ENCODE results near the gene RB1. TPM values are rescaled to one million over a fixed set of nuclear protein-coding genes. Genes with fewer than 3 reads are reported as not detected.
A peak's percentile ranks its signal among the peaks of the same experiment; 100 is the strongest.

RB1 gene
- total RNA-seq, 2 donors from 2014 or later, result 32.5 to 37.7 TPM

GRCh38 chr13:48273346-48273745 lies 30.2 kb upstream of the RB1 start:
- no peaks in the 10 kb centered on the region for H3K9me3 Mint-ChIP-seq
- peaks cover 0 to 2% of the 10 kb centered on the region in 2 donors for H3K36me3 Mint-ChIP-seq (ENCODE audit: insufficient read depth in 2 of 2)
- H3K27ac Mint-ChIP-seq, result no peak overlapping the region
- H3K27me3 Mint-ChIP-seq (ENCODE audit: low read depth), result peaks cover 11% of the 10 kb centered on the region
- H3K4me3 Mint-ChIP-seq, result no peak overlapping the region
- ATAC-seq (replicated peaks in 1 of 2), result no peak
- DNase-seq, result no peak
- peaks cover 17% of the 10 kb centered on the region for H3K4me1 Mint-ChIP-seq (ENCODE audit: low read depth)

- H3K4me1 Mint-ChIP-seq (ENCODE audit: low read depth), result peaks cover 17% of the 10 kb centered on the region
- DNase-seq (no peak), ATAC-seq (replicated peaks in 1 of 2) (peak; percentile 32 to 65)
- no peak overlapping the region for H3K27ac Mint-ChIP-seq
- no peaks in the 10 kb centered on the region for H3K9me3 Mint-ChIP-seq
- H3K4me3 Mint-ChIP-seq, result no peak overlapping the region
- H3K36me3 Mint-ChIP-seq (ENCODE audit: insufficient read depth in 2 of 2), result no peaks in the 10 kb centered on the region
- peaks cover 11% of the 10 kb centered on the region for H3K27me3 Mint-ChIP-seq (ENCODE audit: low read depth)
Measured at GRCh38 chr13:48275507-48275906, 28.0 kb upstream of the RB1 start.

- Mint-ChIP-seq H3K27ac (no peak overlapping the region), H3K36me3 (ENCODE audit: insufficient read depth in 2 of 2) (no peaks in the 10 kb centered on the region), H3K4me1 (ENCODE audit: low read depth) (peaks cover 17% of the 10 kb centered on the region), H3K4me3 (no peak overlapping the region), H3K27me3 (ENCODE audit: low read depth) (peaks cover 11% of the 10 kb centered on the region), H3K9me3 (no peaks in the 10 kb centered on the region)
- DNase-seq (no peak), ATAC-seq (replicated peaks in 1 of 2) (no peak)
Measured at GRCh38 chr13:48278806-48279205, 24.7 kb upstream of the RB1 start.

- Mint-ChIP-seq H3K9me3 (peaks cover 0 to 4% of the 10 kb centered on the region in 2 donors), H3K4me1 (ENCODE audit: low read depth) (no peaks in the 10 kb centered on the region), H3K4me3 (no peak overlapping the region), H3K27ac (no peak overlapping the region), H3K27me3 (ENCODE audit: low read depth) (peaks cover 11% of the 10 kb centered on the region), H3K36me3 (ENCODE audit: insufficient read depth in 2 of 2) (no peaks in the 10 kb centered on the region)
- ATAC-seq (replicated peaks in 1 of 2), result no peak
- no peak for DNase-seq
Measured at GRCh38 chr13:48281556-48281955, 22.0 kb upstream of the RB1 start.

- H3K27ac Mint-ChIP-seq, result no peak overlapping the region
- H3K36me3 Mint-ChIP-seq (ENCODE audit: insufficient read depth in 2 of 2), result no peaks in the 10 kb centered on the region
- H3K4me3 Mint-ChIP-seq, result no peak overlapping the region
- ATAC-seq (replicated peaks in 1 of 2) (no peak), DNase-seq (no peak)
- no peaks in the 10 kb centered on the region for H3K9me3 Mint-ChIP-seq
- H3K27me3 Mint-ChIP-seq (ENCODE audit: low read depth), result peaks cover 9% of the 10 kb centered on the region
- H3K4me1 Mint-ChIP-seq (ENCODE audit: low read depth), result peaks cover 8% of the 10 kb centered on the region
Measured at GRCh38 chr13:48291730-48292129, 11.8 kb upstream of the RB1 start.

- Mint-ChIP-seq H3K36me3 (ENCODE audit: insufficient read depth in 2 of 2) (no peaks in the 10 kb centered on the region), H3K27ac (no peak overlapping the region), H3K4me3 (no peak overlapping the region), H3K4me1 (ENCODE audit: low read depth) (peaks cover 17% of the 10 kb centered on the region), H3K9me3 (no peaks in the 10 kb centered on the region), H3K27me3 (ENCODE audit: low read depth) (peaks cover 9% of the 10 kb centered on the region)
- DNase-seq, result no peak
- no peak for ATAC-seq (replicated peaks in 1 of 2)
Measured at GRCh38 chr13:48292650-48293049, 10.9 kb upstream of the RB1 start.

- ATAC-seq (replicated peaks in 1 of 2), result no peak
- H3K27ac Mint-ChIP-seq, result no peak overlapping the region
Measured at GRCh38 chr13:48294653-48295052, 8.9 kb upstream of the RB1 start.

GRCh38 chr13:48295271-48295670 lies 8.3 kb upstream of the RB1 start:
- Mint-ChIP-seq H3K9me3 (no peaks in the 10 kb centered on the region), H3K36me3 (ENCODE audit: insufficient read depth in 2 of 2) (no peaks in the 10 kb centered on the region), H3K4me1 (ENCODE audit: low read depth) (peaks cover 19% of the 10 kb centered on the region), H3K27me3 (ENCODE audit: low read depth) (no peaks in the 10 kb centered on the region), H3K4me3 (no peak overlapping the region), H3K27ac (no peak overlapping the region)
- ATAC-seq (replicated peaks in 1 of 2) (no peak), DNase-seq (no peak)

More at GRCh38 chr13:48294653-48295052, 8.9 kb upstream of the RB1 start:
- Mint-ChIP-seq H3K4me3 (no peak overlapping the region), H3K36me3 (ENCODE audit: insufficient read depth in 2 of 2) (no peaks in the 10 kb centered on the region), H3K9me3 (no peaks in the 10 kb centered on the region), H3K4me1 (ENCODE audit: low read depth) (peaks cover 19% of the 10 kb centered on the region), H3K27me3 (ENCODE audit: low read depth) (peaks cover 4% of the 10 kb centered on the region)
- DNase-seq, result no peak

GRCh38 chr13:48296528-48296927 lies 7.0 kb upstream of the RB1 start:
- ATAC-seq (replicated peaks in 1 of 2) (no peak), DNase-seq (no peak)
- Mint-ChIP-seq H3K36me3 (ENCODE audit: insufficient read depth in 2 of 2) (no peaks in the 10 kb centered on the region), H3K4me1 (ENCODE audit: low read depth) (peaks cover 19% of the 10 kb centered on the region), H3K27me3 (ENCODE audit: low read depth) (no peaks in the 10 kb centered on the region), H3K27ac (no peak overlapping the region), H3K9me3 (no peaks in the 10 kb centered on the region), H3K4me3 (no peak overlapping the region)

GRCh38 chr13:48297131-48297786 lies 6.3 kb upstream of the RB1 start:
- H3K9me3 Mint-ChIP-seq, result no peaks in the 10 kb centered on the region
- no peaks in the 10 kb centered on the region for H3K27me3 Mint-ChIP-seq (ENCODE audit: low read depth)
- DNase-seq, result no peak
- no peak overlapping the region for H3K4me3 Mint-ChIP-seq
- peaks cover 23% of the 10 kb centered on the region for H3K4me1 Mint-ChIP-seq (ENCODE audit: low read depth)
- ATAC-seq (replicated peaks in 1 of 2), result no peak
- no peaks in the 10 kb centered on the region for H3K36me3 Mint-ChIP-seq (ENCODE audit: insufficient read depth in 2 of 2)
- H3K27ac Mint-ChIP-seq, result no peak overlapping the region

GRCh38 chr13:48299591-48299990 lies 4.0 kb upstream of the RB1 start:
- H3K27ac Mint-ChIP-seq, result no peak overlapping the region
- ATAC-seq (replicated peaks in 1 of 2) (no peak), DNase-seq (no peak)
- H3K4me3 Mint-ChIP-seq, result no peak overlapping the region
- no peaks in the 10 kb centered on the region for H3K9me3 Mint-ChIP-seq
- H3K27me3 Mint-ChIP-seq (ENCODE audit: low read depth), result no peaks in the 10 kb centered on the region
- H3K36me3 Mint-ChIP-seq (ENCODE audit: insufficient read depth in 2 of 2), result peaks cover 4 to 5% of the 10 kb centered on the region in 2 donors
- H3K4me1 Mint-ChIP-seq (ENCODE audit: low read depth), result peaks cover 36% of the 10 kb centered on the region

- DNase-seq (no peak), ATAC-seq (replicated peaks in 1 of 2) (no peak)
- Mint-ChIP-seq H3K4me1 (ENCODE audit: low read depth) (peaks cover 42% of the 10 kb centered on the region), H3K27me3 (ENCODE audit: low read depth) (no peaks in the 10 kb centered on the region), H3K36me3 (ENCODE audit: insufficient read depth in 2 of 2) (peaks cover 6 to 9% of the 10 kb centered on the region in 2 donors), H3K27ac (peak overlapping the region; percentile 97), H3K4me3 (peak overlapping the region; percentile 91 to 94), H3K9me3 (no peaks in the 10 kb centered on the region)
Measured at GRCh38 chr13:48302871-48303358, 636 bp upstream of the RB1 start.

GRCh38 chr13:48304143-48304876 lies 759 bp downstream of the RB1 start:
- Mint-ChIP-seq H3K9me3 (no peaks in the 10 kb centered on the region), H3K36me3 (ENCODE audit: insufficient read depth in 2 of 2) (peaks cover 6 to 11% of the 10 kb centered on the region in 2 donors), H3K27me3 (ENCODE audit: low read depth) (no peaks in the 10 kb centered on the region), H3K4me1 (ENCODE audit: low read depth) (peaks cover 42% of the 10 kb centered on the region), H3K27ac (peak overlapping the region; percentile 99), H3K4me3 (peak overlapping the region; percentile 91 to 94)
- ATAC-seq (replicated peaks in 1 of 2), result peak; percentile 20 to 31
- peak; percentile 17 to 23 for DNase-seq

All from activated T-cell treated with anti-CD3 and anti-CD28 coated beads, Interleukin-2, amount 50 U/mL, for 72 hours (primary cell).